Spleen (tissue), 11 donors: Measurements from ENCODE around the gene CILP. TPM values are rescaled to one million over a fixed set of nuclear protein-coding genes. Genes with fewer than 3 reads are reported as not detected.

Experiments used
- DNase-seq: peaks from one replicate; pipeline ENCODE4 v3.0.0-alpha.2; 2020
- H3K27ac ChIP-seq, 8 donors: fragments of 200-600 bp; sonication (generic) in 7 of 8; 1 replicate in 4 of 8; 2 replicates in 4 of 8; pipeline versions ENCODE4 v1.5.0 to v1.8.0; 2016 to 2021; ENCODE audit warnings: inconsistent platforms in 4 of 8, mild to moderate bottlenecking in 4 of 8, moderate library complexity in 1 of 8
- H3K27me3 ChIP-seq, 7 donors: fragments of 200-600 bp; sonication (generic) in 6 of 7; replicated peaks in 1 of 7; 1 replicate in 4 of 7; 2 replicates in 3 of 7; pipeline versions ENCODE4 v1.5.0 to v1.8.0; 2016 to 2021; ENCODE audit warnings: inconsistent platforms in 3 of 7, mild to moderate bottlenecking in 1 of 7
- H3K36me3 ChIP-seq, 6 donors: fragments of 200-600 bp; sonication (generic) in 5 of 6; 1 replicate in 4 of 6; 2 replicates in 2 of 6; pipeline versions ENCODE4 v1.5.0 to v1.8.0; 2016 to 2021; ENCODE audit warnings: inconsistent platforms in 2 of 6
- H3K4me1 ChIP-seq, 6 donors: fragments of 200-600 bp; sonication (generic) in 5 of 6; 1 replicate in 3 of 6; 2 replicates in 3 of 6; pipeline versions ENCODE4 v1.5.0 to v1.8.0; 2016 to 2021; ENCODE audit warnings: inconsistent platforms in 3 of 6
- H3K4me3 ChIP-seq, 8 donors: fragments of 200-600 bp; sonication (generic) in 7 of 8; 1 replicate in 4 of 8; 2 replicates in 4 of 8; pipeline versions ENCODE4 v1.5.0 to v1.8.0; 2016 to 2021; ENCODE audit warnings: inconsistent platforms in 4 of 8, mild to moderate bottlenecking in 4 of 8, moderate library complexity in 2 of 8
- H3K9me3 ChIP-seq, 8 donors: fragments of 200-600 bp; sonication (generic) in 7 of 8; 1 replicate in 4 of 8; 2 replicates in 4 of 8; pipeline versions ENCODE4 v1.5.0 to v1.8.0; 2016 to 2021; ENCODE audit warnings: inconsistent platforms in 4 of 8
- POLR2A ChIP-seq, 3 donors: fragments of 450-650 bp; IDR thresholded peaks; one replicate each; pipeline ENCODE4 v1.5.1; 2017; ENCODE audit warnings: antibody characterized with exemption in 3 of 3, mild to moderate bottlenecking in 1 of 3
- POLR2AphosphoS5 ChIP-seq, 3 donors: sonication (generic); formaldehyde crosslinking; IDR thresholded peaks; one replicate each; pipeline ENCODE4 v1.5.1; 2017; ENCODE audit warnings: antibody characterized with exemption in 3 of 3
- WGBS, 5 donors: extraction: QIAGEN DNeasy Blood & Tissue Kit in 3 of 5; methylation state at CpG; one replicate each; pipeline versions ENCODE4 v1.1.5 to v1.1.7; 2013 to 2018; 5-methylcytosine and 5-hydroxymethylcytosine counted together
- intact Hi-C: fragments of 100-400 bp; cut with DNase I; formaldehyde crosslinking; loops from one replicate; pipeline ENCODE4 v1.15.0; 2023; ENCODE audit warnings: low total_unique reads
- polyA plus RNA-seq, 3 donors: library from polyadenylated mRNA; stranded (reverse); fragments of 200-250 nt; gene quantifications; one replicate each; pipeline ENCODE4 v1.2.1, GENCODE V29; 2013
- small RNA-seq, 4 donors: library from RNA; depleted of rRNA; stranded (forward); fragments of <200 nt; gene quantifications; one replicate each; pipeline ENCODE3, GENCODE V24; 2016
- total RNA-seq, 7 donors: library from RNA; depleted of rRNA in 3 of 7; stranded (reverse); fragments of >200 nt in 3 of 7; fragmentation: NEBNext Ultra II Directional in 4 of 7; extraction: Animal tissue kit (Norgen Biotek cat#: 25700) in 4 of 7; gene quantifications; one replicate each; pipeline versions ENCODE4 v1.1.0 to v1.2.1, GENCODE V29; 2016 to 2021
- TF ChIP-seq, protein P1 (sequence below), 11 experiments: fragments of 200-600 bp in 7 of 11; fragments of 450-650 bp in 4 of 11; sonication (generic) in 4 of 11; IDR thresholded peaks in 8 of 11; conservative IDR thresholded peaks in 3 of 11; 1 replicate in 7 of 11; 2 replicates in 4 of 11; pipeline versions ENCODE4 v1.4.0 to v1.8.0; 2016 to 2021; ENCODE audit warnings: antibody characterized with exemption in 11 of 11, inconsistent platforms in 4 of 11, mild to moderate bottlenecking in 1 of 11
- donor health status: healthy with polysubstance abuse.
- donor health status: DM: no; HTN: no; CAD: no; lungs with moderate emphysema.
- donor health status: DM: no; HTN: no; CAD: no.
- donor health status: Bipolar disorder and iron deficiency.
- donor health status: healthy.
- donor health status: DM: no; HTN: no; CAD: no.
- donor health status: DM: yes; HTN: yes; CAD: no.

The CILP gene
- total and polyA plus RNA-seq, 10 donors = 0.19 to 3.1 (median 0.41) TPM

DNA sequence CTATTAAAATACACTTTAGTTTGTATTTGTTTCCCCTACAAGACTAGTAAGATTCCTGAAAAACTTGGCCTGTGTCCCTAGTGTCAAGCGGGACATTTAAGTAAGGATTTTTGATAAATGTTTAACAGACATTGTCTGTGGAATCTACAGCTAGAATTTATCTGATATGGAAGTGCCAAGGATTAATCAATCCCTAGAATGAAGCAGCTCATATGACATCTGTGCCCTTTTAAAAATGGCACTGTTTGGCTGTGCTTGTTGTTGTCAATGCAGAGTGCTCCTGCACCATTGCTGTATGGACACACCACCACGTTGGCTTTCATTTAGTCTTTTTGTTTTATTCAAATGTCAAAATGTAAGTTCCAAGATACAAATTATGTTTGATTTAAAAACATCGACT is 63.4 kb downstream of the CILP start:
- Histone ChIP-seq H3K4me1 (no peaks in the 10 kb centered on the region), H3K9me3 (no peaks in the 10 kb centered on the region), H3K36me3 (peaks cover 0 to 82% (median 46%) of the 10 kb centered on the region in 6 donors), H3K4me3 (no peak overlapping the region), H3K27me3 (no peaks in the 10 kb centered on the region), H3K27ac (no peak overlapping the region)
- no peak for DNase-seq
- TF ChIP-seq, protein P1, sequence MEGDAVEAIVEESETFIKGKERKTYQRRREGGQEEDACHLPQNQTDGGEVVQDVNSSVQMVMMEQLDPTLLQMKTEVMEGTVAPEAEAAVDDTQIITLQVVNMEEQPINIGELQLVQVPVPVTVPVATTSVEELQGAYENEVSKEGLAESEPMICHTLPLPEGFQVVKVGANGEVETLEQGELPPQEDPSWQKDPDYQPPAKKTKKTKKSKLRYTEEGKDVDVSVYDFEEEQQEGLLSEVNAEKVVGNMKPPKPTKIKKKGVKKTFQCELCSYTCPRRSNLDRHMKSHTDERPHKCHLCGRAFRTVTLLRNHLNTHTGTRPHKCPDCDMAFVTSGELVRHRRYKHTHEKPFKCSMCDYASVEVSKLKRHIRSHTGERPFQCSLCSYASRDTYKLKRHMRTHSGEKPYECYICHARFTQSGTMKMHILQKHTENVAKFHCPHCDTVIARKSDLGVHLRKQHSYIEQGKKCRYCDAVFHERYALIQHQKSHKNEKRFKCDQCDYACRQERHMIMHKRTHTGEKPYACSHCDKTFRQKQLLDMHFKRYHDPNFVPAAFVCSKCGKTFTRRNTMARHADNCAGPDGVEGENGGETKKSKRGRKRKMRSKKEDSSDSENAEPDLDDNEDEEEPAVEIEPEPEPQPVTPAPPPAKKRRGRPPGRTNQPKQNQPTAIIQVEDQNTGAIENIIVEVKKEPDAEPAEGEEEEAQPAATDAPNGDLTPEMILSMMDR (IDR thresholded peaks at IDR 0.05 in 8 of 11, conservative IDR thresholded peaks at IDR 0.05 in 3 of 11) = no peak
- TF ChIP-seq POLR2AphosphoS5 (IDR thresholded peaks at IDR 0.05) (no peak), POLR2A (IDR thresholded peaks at IDR 0.05) (no peak)
- intact Hi-C loops = no loop called here
- WGBS, 5 donors = 91 to 97% (median 93%) methylated on average over 3 of the region's 3 CpGs

DNA sequence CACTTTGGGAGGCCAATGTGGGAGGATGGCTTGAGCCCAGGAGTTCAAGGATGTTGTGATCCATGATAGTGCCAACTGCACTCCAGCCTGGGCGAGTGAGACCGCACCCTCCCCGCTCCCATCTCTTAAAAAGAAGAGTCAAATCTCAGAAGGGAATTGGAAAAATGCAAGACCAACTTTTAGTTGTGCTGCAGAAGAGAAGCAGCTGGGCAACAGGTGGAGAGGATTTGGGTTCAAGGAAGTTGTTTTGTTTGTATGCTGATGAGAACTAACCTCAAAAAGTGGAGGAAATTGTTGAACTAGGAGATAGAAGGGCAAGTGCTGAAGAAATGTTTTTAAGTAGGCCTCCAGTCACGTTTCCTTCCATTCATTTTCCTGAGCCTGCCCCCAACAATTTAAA is 64.8 kb downstream of the CILP start:
- Histone ChIP-seq H3K4me1 (no peaks in the 10 kb centered on the region), H3K9me3 (no peaks in the 10 kb centered on the region), H3K4me3 (no peak overlapping the region), H3K27me3 (no peaks in the 10 kb centered on the region), H3K27ac (no peak overlapping the region), H3K36me3 (peaks cover 0 to 68% (median 31%) of the 10 kb centered on the region in 6 donors)
- WGBS, 5 donors = 76 to 86% (median 84%) methylated on average over 4 of the region's 4 CpGs
- no peak for DNase-seq
- TF ChIP-seq, protein P1 (IDR thresholded peaks at IDR 0.05 in 8 of 11, conservative IDR thresholded peaks at IDR 0.05 in 3 of 11) = no peak
- no peak for TF ChIP-seq POLR2AphosphoS5 (IDR thresholded peaks at IDR 0.05)
- TF ChIP-seq POLR2A (IDR thresholded peaks at IDR 0.05) = no peak
- intact Hi-C loops = no loop called here

Small RNA genes within 50 kb of the gene (small RNA-seq; reads per million reads assigned to genes)
- gene AC068213.1 (0 reads per million in 4 donors), gene RNU6-686P (0 reads per million in 4 donors)

Other genes with a start within 250 kb of the CILP start
- 100 to 1,000 TPM in 1 of 7 donors, 10 to 100 TPM in 6; 78.1 to 101 (median 82.2) TPM for gene SPG21, start 221.6 kb downstream of the CILP start, total RNA-seq
- 10 to 100 TPM; 48.9 to 63.7 (median 61.9) TPM for gene SPG21, start 221.6 kb downstream of the CILP start, polyA plus RNA-seq
- 10 to 100 TPM; 10.8 to 27.5 (median 14.8) TPM for gene MTFMT, start 181.8 kb downstream of the CILP start, total RNA-seq
- 1 to 10 TPM; 3.7 to 8.3 (median 5.7) TPM for gene MTFMT, start 181.8 kb downstream of the CILP start, polyA plus RNA-seq
- gene SLC51B, start 166.1 kb downstream of the CILP start, total RNA-seq = not detected
- gene SLC51B, start 166.1 kb downstream of the CILP start, polyA plus RNA-seq = under 1 TPM in 1 of 3 donors, not detected in 2; 0.09 TPM
- gene RASL12, start 143.5 kb downstream of the CILP start, total RNA-seq = 10 to 100 TPM in 2 of 7 donors, 1 to 10 TPM in 5; 8.3 to 38.5 (median 9.4) TPM
- gene RASL12, start 143.5 kb downstream of the CILP start, polyA plus RNA-seq = 1 to 10 TPM; 2.7 to 6.5 (median 6.1) TPM
- not detected for gene KBTBD13, start 134.7 kb downstream of the CILP start, total RNA-seq
- not detected for gene KBTBD13, start 134.7 kb downstream of the CILP start, polyA plus RNA-seq
- 10 to 100 TPM in 3 of 7 donors, 1 to 10 TPM in 4; 4.8 to 11.2 (median 7.9) TPM for gene UBAP1L, start 96.3 kb downstream of the CILP start, total RNA-seq
- 1 to 10 TPM; 2.5 to 8.4 (median 6.0) TPM for gene UBAP1L, start 96.3 kb downstream of the CILP start, polyA plus RNA-seq
- gene PDCD7, start 77.7 kb downstream of the CILP start, total RNA-seq = 10 to 100 TPM; 21.3 to 27.3 (median 25.1) TPM
- gene PDCD7, start 77.7 kb downstream of the CILP start, polyA plus RNA-seq = 10 to 100 TPM in 2 of 3 donors, 1 to 10 TPM in 1; 9.8 to 16.1 (median 13.0) TPM
- gene CLPX, start 26.1 kb downstream of the CILP start, total RNA-seq = 10 to 100 TPM; 42.2 to 58.3 (median 52.5) TPM
- 10 to 100 TPM in 2 of 3 donors, 1 to 10 TPM in 1; 9.5 to 13.8 (median 11.5) TPM for gene CLPX, start 26.1 kb downstream of the CILP start, polyA plus RNA-seq
- 10 to 100 TPM in 4 of 7 donors, 1 to 10 TPM in 3; 8.7 to 11.3 (median 10.2) TPM for gene PARP16, start 75.4 kb upstream of the CILP start, total RNA-seq
- gene PARP16, start 75.4 kb upstream of the CILP start, polyA plus RNA-seq = 1 to 10 TPM; 6.4 to 7.9 (median 6.7) TPM
- not detected for gene RNU5A-1, start 84.6 kb upstream of the CILP start, total RNA-seq
- gene RNU5A-1, start 84.6 kb upstream of the CILP start, polyA plus RNA-seq = not detected
- gene RNU5B-1, start 93.2 kb upstream of the CILP start, total RNA-seq = 10 to 100 TPM in 4 of 7 donors, not detected in 3; 24.2 to 62.3 (median 32.6) TPM
- gene RNU5B-1, start 93.2 kb upstream of the CILP start, polyA plus RNA-seq = not detected
- gene IGDCC3, start 166.5 kb upstream of the CILP start, total RNA-seq = under 1 TPM in 1 of 7 donors, not detected in 6; 0.34 TPM
- under 1 TPM in 2 of 3 donors, not detected in 1; 0.03 TPM for gene IGDCC3, start 166.5 kb upstream of the CILP start, polyA plus RNA-seq
- 1 to 10 TPM in 2 of 7 donors, under 1 TPM in 5; 0.13 to 2.8 (median 0.75) TPM for gene IGDCC4, start 211.5 kb upstream of the CILP start, total RNA-seq
- 1 to 10 TPM in 2 of 3 donors, under 1 TPM in 1; 0.58 to 1.2 (median 1.0) TPM for gene IGDCC4, start 211.5 kb upstream of the CILP start, polyA plus RNA-seq